NCI-H1048 (cell line): Measurements from ENCODE around the gene PPP2R1B.

ENCODE experiments used
- DNase-seq: peaks from one replicate; lab custom pipeline; 2025; lab: John Stamatoyannopoulos, UW

The PPP2R1B gene

DNA sequence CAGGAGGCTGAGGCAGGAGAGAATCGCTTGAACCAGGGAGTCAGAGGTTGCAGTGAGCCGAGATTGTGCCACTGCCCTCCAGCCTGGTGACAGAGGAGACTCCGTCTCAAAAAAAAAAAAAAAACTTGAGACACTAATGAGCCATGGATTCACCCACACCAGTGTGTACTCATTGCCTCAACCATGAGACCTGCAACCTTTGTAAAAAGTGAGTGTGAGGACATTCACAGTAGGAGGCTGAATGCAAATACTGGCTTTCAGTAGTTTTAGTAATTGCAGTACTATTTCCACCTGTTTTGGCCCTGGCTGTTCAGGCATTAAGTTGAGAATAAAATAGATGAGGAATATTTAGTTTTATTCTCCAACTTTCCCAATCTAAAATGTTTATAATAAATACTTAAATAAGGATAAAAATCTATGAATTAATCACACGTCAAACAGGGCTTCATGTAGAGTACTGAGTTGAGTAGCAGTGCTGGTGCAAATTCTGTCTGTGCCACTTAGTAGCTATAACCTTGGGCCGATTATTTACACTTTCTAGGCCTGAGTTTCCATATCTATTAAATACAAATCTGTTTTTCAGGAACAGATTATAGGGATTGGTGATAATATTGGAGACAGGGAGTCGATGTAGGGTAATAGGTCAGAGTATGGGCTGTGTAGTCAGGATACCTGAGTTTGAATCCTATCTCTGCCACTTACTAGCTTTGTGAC lies 72.8 kb downstream of the PPP2R1B start:
- DNase-seq, result no peak

DNA sequence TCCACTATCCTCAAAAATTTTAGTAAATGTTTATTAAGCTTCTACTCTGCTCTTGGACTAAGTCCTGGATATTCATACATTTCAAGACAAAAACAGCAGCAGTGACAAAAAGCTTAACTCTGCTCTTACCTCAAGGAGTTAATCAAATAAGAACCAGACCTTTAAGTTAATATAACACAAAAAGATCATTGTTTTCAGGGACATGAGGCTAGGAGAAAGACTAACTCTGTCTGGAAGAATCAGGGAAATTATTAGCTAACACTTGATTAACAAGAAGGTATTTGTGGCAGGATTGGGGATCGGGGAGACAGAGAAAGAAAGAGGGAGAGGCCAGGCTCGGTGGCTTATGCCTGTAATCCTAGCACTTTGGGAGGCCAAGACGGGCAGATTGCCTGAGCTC lies 74.4 kb downstream of the PPP2R1B start:
- no peak for DNase-seq

DNA sequence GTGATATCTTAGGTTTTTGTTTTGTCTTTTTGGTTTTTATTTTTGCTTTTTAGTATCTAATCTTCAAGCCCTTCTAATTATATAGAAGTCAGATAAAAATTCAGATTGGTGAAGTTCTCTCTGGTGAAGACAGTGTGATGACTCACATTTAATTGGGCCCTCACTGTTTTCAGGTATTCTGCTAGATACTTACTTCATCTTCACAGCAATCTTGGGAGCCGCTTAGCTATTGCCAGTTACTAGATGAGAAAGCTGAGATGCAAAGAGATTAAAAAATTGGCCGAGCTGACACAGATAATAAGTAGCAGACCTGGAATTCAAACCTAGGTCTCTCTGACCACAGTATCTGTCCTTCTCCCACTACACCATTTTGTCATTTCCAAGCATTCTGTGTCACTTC lies 75.0 kb downstream of the PPP2R1B start:
- no peak for DNase-seq

DNA sequence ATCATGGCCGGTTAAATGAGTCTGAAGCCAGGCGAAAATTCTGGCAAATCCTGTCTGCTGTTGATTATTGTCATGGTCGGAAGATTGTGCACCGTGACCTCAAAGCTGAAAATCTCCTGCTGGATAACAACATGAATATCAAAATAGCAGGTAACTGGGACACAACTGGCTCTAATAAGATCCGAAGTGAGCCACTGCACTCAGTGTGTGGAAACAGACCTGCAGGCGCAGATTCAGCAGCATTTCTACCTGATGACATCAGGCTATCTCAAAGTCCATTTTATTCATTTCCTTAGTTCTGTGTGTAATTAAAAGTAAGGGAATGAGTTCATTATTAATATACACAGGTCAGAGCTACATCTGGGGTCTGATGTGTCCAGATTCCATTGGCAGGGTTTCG lies 78.2 kb downstream of the PPP2R1B start:
- DNase-seq, result no peak

DNA sequence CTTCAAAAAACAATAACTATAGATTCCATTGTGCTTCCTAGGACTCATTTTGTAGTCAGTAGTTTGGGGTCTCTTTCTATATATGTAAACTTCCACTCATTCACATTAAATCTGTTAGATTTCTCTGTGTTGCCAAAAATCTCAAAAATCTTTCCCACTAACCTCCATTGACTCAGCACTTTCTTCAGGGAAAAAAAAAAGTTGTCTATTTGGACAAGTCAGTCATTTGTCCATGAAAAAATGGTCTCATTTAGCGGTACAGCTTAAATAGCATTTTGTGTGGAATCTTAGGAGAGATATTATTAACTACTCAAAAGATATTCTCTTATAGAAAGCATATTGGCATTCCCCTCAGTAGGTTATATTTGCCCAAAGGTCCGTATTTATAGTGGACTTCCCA lies 81.9 kb downstream of the PPP2R1B start:
- no peak for DNase-seq

DNA sequence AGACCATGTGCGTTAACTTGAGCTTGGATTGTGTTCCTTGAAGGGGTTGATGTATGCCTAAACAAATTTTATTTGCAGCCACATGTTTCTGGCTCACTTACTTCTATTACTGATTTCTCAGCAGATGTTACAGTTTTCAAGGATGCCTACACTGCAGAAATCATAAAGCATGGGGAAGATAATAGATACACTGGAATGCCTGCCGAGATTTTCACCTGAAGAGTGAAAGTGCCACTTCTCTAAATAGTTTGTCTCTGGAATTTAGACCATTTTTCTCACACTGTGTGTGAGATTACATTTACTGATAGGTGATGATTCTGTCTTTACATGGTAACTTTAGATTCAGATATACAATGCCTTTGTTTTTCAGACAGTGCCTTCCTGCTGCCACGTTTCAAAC lies 82.4 kb downstream of the PPP2R1B start:
- no peak for DNase-seq

DNA sequence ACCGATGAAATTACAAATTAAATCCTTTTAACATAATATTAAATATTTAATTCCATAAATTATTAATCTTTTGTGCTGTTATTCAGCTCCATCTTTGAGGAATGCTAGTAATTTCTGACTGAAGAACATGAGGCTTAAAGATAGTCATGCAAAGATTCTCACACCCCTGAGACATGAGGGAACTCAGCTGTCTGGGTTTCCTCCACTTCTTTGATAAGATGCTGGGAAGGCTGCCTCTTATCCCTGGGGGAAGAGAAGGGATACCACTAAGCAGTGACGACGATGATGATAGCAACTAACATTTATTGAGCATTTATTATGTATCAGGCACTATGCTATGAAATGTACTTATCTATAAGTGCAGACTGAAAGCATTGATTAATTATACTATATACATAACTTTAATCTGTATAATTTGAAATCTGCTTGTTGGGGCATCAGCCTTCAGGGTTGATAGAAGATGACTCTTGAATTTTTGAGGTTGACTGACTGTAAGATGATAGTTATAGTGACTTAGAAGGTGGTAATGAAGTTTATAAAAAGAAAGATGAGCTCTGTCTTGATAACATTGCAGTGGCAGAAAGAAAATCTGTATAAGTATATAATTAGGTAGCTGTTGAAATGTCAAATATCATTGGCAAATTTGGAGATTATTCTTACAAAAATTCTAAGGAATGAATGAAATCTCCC lies 85.6 kb downstream of the PPP2R1B start:
- no peak for DNase-seq
